Kidney (tissue), 14 donors: Measurements from ENCODE around the gene CLCN3. TPM values are rescaled to one million over a fixed set of nuclear protein-coding genes. Genes with fewer than 3 reads are reported as not detected.

Experiments used
- DNase-seq, 5 donors: peaks; one replicate each; pipeline ENCODE4 v3.0.0-alpha.2; 2013 to 2020
- FAIRE-seq: peaks from 2 replicates; lab custom pipeline; 2012; peaks lifted over from hg19 to GRCh38; lab: Jason Lieb, UNC
- H3K27ac ChIP-seq, 2 donors: one replicate each; pipeline ENCODE4 v1.7.0; 2013; ENCODE audit warnings: low read depth in 2 of 2, low read length in 2 of 2, inconsistent platforms in 1 of 2
- H3K27me3 ChIP-seq: one replicate; pipeline ENCODE4 v1.7.1; 2013; ENCODE audit warnings: low read length, inconsistent platforms; ENCODE audit not compliant: control insufficient read depth, insufficient read depth
- H3K36me3 ChIP-seq, 3 donors: one replicate each; pipeline versions ENCODE4 v1.7.0 to v1.7.1; 2013; ENCODE audit warnings: low read length in 3 of 3, control low read depth in 1 of 3, inconsistent platforms in 1 of 3; ENCODE audit not compliant: insufficient read depth in 3 of 3, control insufficient read depth in 2 of 3
- H3K4me1 ChIP-seq, 3 donors: one replicate each; pipeline versions ENCODE4 v1.7.0 to v1.7.1; 2013; ENCODE audit warnings: low read length in 3 of 3, inconsistent platforms in 1 of 3, low read depth in 1 of 3; ENCODE audit not compliant: control insufficient read depth in 2 of 3, insufficient read depth in 2 of 3
- H3K4me3 ChIP-seq, 3 donors: one replicate each; pipeline versions ENCODE4 v1.7.0 to v1.8.1; 2013; ENCODE audit warnings: low read length in 3 of 3, control low read depth in 1 of 3, inconsistent platforms in 1 of 3
- H3K9ac ChIP-seq, 3 donors: one replicate each; pipeline versions ENCODE4 v1.7.0 to v1.7.1; 2013; ENCODE audit warnings: low read length in 3 of 3, control low read depth in 1 of 3, inconsistent platforms in 1 of 3
- H3K9me3 ChIP-seq, 3 donors: one replicate each; pipeline versions ENCODE4 v1.7.0 to v1.7.1; 2013; ENCODE audit warnings: low read length in 3 of 3, control low read depth in 1 of 3, inconsistent platforms in 1 of 3; ENCODE audit not compliant: control insufficient read depth in 2 of 3, insufficient read depth in 1 of 3
- intact Hi-C: fragments of 100-400 bp; cut with DNase I; formaldehyde crosslinking; loops from one replicate; pipeline ENCODE4 v1.11.1; 2022
- polyA plus RNA-seq: library from polyadenylated mRNA; stranded (reverse); fragments of 350-450 nt; fragmentation: Illumina TruSeq; extraction: RNeasy Lipid Tissue Mini Kit (QIAGEN cat#74804); gene quantifications from one replicate; pipeline ENCODE4 v1.2.3, GENCODE V29; 2014; ENCODE audit warnings: low read depth, low replicate concordance; ENCODE audit not compliant: insufficient read depth
- total RNA-seq: library from RNA; stranded (reverse); fragmentation: NEBNext Ultra II Directional; extraction: Animal tissue kit (Norgen Biotek cat#: 25700); gene quantifications from one replicate; pipeline ENCODE4 v1.2.1, GENCODE V29; 2021
- TF ChIP-seq, protein P1 (sequence below): IDR thresholded peaks from 3 replicates; pipeline ENCODE4 v1.5.1; 2012; ENCODE audit warnings: mild to moderate bottlenecking, moderate library complexity, borderline replicate concordance; ENCODE audit not compliant: insufficient read depth; ENCODE audit errors: extremely low read depth
- donor health status: control.
- donor health status: control.
- donor health status: control.
- donor health status: control.
- donor health status: control.
- donor health status: DM: yes; HTN: yes; CAD: no.
- donor health status: Normal renal cell carcinoma (clear cell type).

CLCN3 gene
- total and polyA plus RNA-seq, 2 donors from 2014 or later: 16.6 to 70.2 TPM

GRCh38 chr4:169655401-169655800, 35.0 kb downstream of the CLCN3 start:
- FAIRE-seq: no peak
- H3K4me1 ChIP-seq: peaks cover 0 to 17% (median 3%) of the 10 kb centered on the region in 3 donors

GRCh38 chr4:169657470-169658107, 37.2 kb downstream of the CLCN3 start:
- no peaks in the 10 kb centered on the region for H3K27me3 ChIP-seq
- H3K4me1 ChIP-seq: peaks cover 0 to 14% (median 6%) of the 10 kb centered on the region in 3 donors
- no peak overlapping the region for H3K4me3 ChIP-seq
- TF ChIP-seq, protein P1, sequence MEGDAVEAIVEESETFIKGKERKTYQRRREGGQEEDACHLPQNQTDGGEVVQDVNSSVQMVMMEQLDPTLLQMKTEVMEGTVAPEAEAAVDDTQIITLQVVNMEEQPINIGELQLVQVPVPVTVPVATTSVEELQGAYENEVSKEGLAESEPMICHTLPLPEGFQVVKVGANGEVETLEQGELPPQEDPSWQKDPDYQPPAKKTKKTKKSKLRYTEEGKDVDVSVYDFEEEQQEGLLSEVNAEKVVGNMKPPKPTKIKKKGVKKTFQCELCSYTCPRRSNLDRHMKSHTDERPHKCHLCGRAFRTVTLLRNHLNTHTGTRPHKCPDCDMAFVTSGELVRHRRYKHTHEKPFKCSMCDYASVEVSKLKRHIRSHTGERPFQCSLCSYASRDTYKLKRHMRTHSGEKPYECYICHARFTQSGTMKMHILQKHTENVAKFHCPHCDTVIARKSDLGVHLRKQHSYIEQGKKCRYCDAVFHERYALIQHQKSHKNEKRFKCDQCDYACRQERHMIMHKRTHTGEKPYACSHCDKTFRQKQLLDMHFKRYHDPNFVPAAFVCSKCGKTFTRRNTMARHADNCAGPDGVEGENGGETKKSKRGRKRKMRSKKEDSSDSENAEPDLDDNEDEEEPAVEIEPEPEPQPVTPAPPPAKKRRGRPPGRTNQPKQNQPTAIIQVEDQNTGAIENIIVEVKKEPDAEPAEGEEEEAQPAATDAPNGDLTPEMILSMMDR: no peak
- FAIRE-seq: no peak
- H3K9ac ChIP-seq: no peak overlapping the region
- intact Hi-C loops: no loop called here
- H3K36me3 ChIP-seq: no peaks in the 10 kb centered on the region
- no peak for DNase-seq
- no peaks in the 10 kb centered on the region for H3K9me3 ChIP-seq
- H3K27ac ChIP-seq: no peak overlapping the region

More at GRCh38 chr4:169655401-169655800, 35.0 kb downstream of the CLCN3 start:
- DNase-seq: no peak
- Histone ChIP-seq H3K27me3 (no peaks in the 10 kb centered on the region), H3K4me3 (no peak overlapping the region), H3K9ac (no peak overlapping the region), H3K27ac (no peak overlapping the region), H3K9me3 (no peaks in the 10 kb centered on the region), H3K36me3 (no peaks in the 10 kb centered on the region)
- intact Hi-C loops: no loop called here
- TF ChIP-seq, protein P1: no peak

- Histone ChIP-seq H3K9me3 (no peaks in the 10 kb centered on the region), H3K4me1 (peaks cover 0 to 14% (median 6%) of the 10 kb centered on the region in 3 donors), H3K27me3 (no peaks in the 10 kb centered on the region), H3K36me3 (no peaks in the 10 kb centered on the region), H3K9ac (no peak overlapping the region), H3K4me3 (no peak overlapping the region), H3K27ac (no peak overlapping the region)
- FAIRE-seq: peak; percentile 64
- DNase-seq: peak in 1 of 5 donors; percentile 19
- intact Hi-C loops: no loop called here
- TF ChIP-seq, protein P1: no peak
These were observed 37.8 kb downstream of the CLCN3 start for GRCh38 chr4:169658196-169658595.
